GM18517 (cell line): ENCODE measurements around the gene PF4V1.

Source experiments
- ATAC-seq: cut with Tn5 transposase; IDR thresholded peaks from one replicate; pipeline ENCODE4 v1.9.1; 2021; ENCODE audit warnings: mild to moderate bottlenecking, moderate library complexity; ENCODE audit not compliant: unreplicated experiment

PF4V1 gene

GRCh38 chr4:73853246-73853704 lies at the start of gene PF4V1:
PF4V1 (plus strand) TSS chr4:73853296; CDS start chr4:73853363, 67 bp downstream.
- no peak for ATAC-seq

- no peak for ATAC-seq
Observed at GRCh38 chr4:73810191-73810590, 42.9 kb upstream of the PF4V1 start.

- ATAC-seq = no peak
Observed at GRCh38 chr4:73811841-73812240, 41.3 kb upstream of the PF4V1 start.

GRCh38 chr4:73814679-73815078 lies 38.4 kb upstream of the PF4V1 start:
- ATAC-seq = no peak

- ATAC-seq = no peak
Observed at GRCh38 chr4:73815145-73815544, 38.0 kb upstream of the PF4V1 start.

- ATAC-seq = no peak
Observed at GRCh38 chr4:73816814-73817213, 36.3 kb upstream of the PF4V1 start.

- ATAC-seq = no peak
Observed at GRCh38 chr4:73817341-73817740, 35.8 kb upstream of the PF4V1 start.

GRCh38 chr4:73821325-73821724 lies 31.8 kb upstream of the PF4V1 start:
- no peak for ATAC-seq

GRCh38 chr4:73822389-73822788 lies 30.7 kb upstream of the PF4V1 start:
- no peak for ATAC-seq

- ATAC-seq = no peak
Observed at GRCh38 chr4:73822812-73823504, 30.1 kb upstream of the PF4V1 start.

GRCh38 chr4:73823760-73824159 lies 29.3 kb upstream of the PF4V1 start:
- no peak for ATAC-seq

- no peak for ATAC-seq
Observed at GRCh38 chr4:73828956-73829355, 24.1 kb upstream of the PF4V1 start.

- ATAC-seq = no peak
Observed at GRCh38 chr4:73831569-73831968, 21.5 kb upstream of the PF4V1 start.

- no peak for ATAC-seq
Observed at GRCh38 chr4:73832651-73833237, 20.4 kb upstream of the PF4V1 start.

- ATAC-seq = no peak
Observed at GRCh38 chr4:73836373-73837279, 16.5 kb upstream of the PF4V1 start, which contains the start of gene CXCL6. CXCL6 (plus strand) TSS chr4:73836678; CDS start chr4:73836751, 73 bp downstream.

GRCh38 chr4:73839071-73839470 lies 14.0 kb upstream of the PF4V1 start:
- ATAC-seq = no peak

- no peak for ATAC-seq
Observed at GRCh38 chr4:73839715-73840114, 13.4 kb upstream of the PF4V1 start.

GRCh38 chr4:73841243-73841925 lies 11.7 kb upstream of the PF4V1 start:
- no peak for ATAC-seq

GRCh38 chr4:73842696-73843095 lies 10.4 kb upstream of the PF4V1 start:
- ATAC-seq = no peak

GRCh38 chr4:73843369-73843768 lies 9.7 kb upstream of the PF4V1 start:
- ATAC-seq = no peak

GRCh38 chr4:73844345-73844744 lies 8.8 kb upstream of the PF4V1 start:
- ATAC-seq = no peak
